Fibroblast of lung (primary cell): ENCODE data around the gene ENOX1. TPM values are rescaled to one million over a fixed set of nuclear protein-coding genes. Genes with fewer than 3 reads are reported as not detected.

Experiments used
- DNase-seq, 2 donors: peaks; one replicate each; pipeline versions ENCODE4 v3.0.0 to v3.0.0-alpha.2; 2010; ENCODE audit warnings: low read depth in 2 of 2
- H2AFZ ChIP-seq: 2 replicates; pipeline ENCODE4 v1.5.1; 2012; ENCODE audit warnings: low read length, control low read depth, inconsistent platforms
- H3K27ac ChIP-seq: 2 replicates; pipeline ENCODE4 v1.5.1; 2011; ENCODE audit warnings: low read length, control low read depth; ENCODE audit not compliant: insufficient read depth
- H3K27me3 ChIP-seq: 2 replicates; pipeline ENCODE4 v1.5.1; 2011; ENCODE audit warnings: mild to moderate bottlenecking, low read length; ENCODE audit not compliant: control insufficient read depth, insufficient read depth
- H3K36me3 ChIP-seq: 2 replicates; pipeline ENCODE4 v1.5.1; 2011; ENCODE audit warnings: low read length; ENCODE audit not compliant: control insufficient read depth, insufficient read depth
- H3K4me1 ChIP-seq: 2 replicates; pipeline ENCODE4 v1.5.1; 2011; ENCODE audit warnings: low read length; ENCODE audit not compliant: control insufficient read depth, insufficient read depth; ENCODE audit errors: extremely low read depth
- H3K4me2 ChIP-seq: 2 replicates; pipeline ENCODE4 v1.5.1; 2011; ENCODE audit warnings: low read length, control low read depth; ENCODE audit not compliant: insufficient read depth; ENCODE audit errors: extremely low read depth
- H3K4me3 ChIP-seq, 4 experiments: fragments of 200-600 bp in 1 of 4; sonication (generic) in 1 of 4; replicated peaks in 1 of 4; 2 replicates each; pipeline ENCODE4 v1.5.1; 2011 to 2016; ENCODE audit warnings: low read length in 4 of 4, low read depth in 3 of 4, mild to moderate bottlenecking in 3 of 4, control low read depth in 2 of 4, inconsistent platforms in 1 of 4, mixed read lengths in 1 of 4; ENCODE audit not compliant: insufficient read depth in 1 of 4; ENCODE audit errors: control extremely low read depth in 1 of 4
- H3K79me2 ChIP-seq: 2 replicates; pipeline ENCODE4 v1.5.1; 2012; ENCODE audit warnings: mild to moderate bottlenecking, low read length, inconsistent platforms; ENCODE audit not compliant: control insufficient read depth, insufficient read depth
- H3K9ac ChIP-seq: 2 replicates; pipeline ENCODE4 v1.5.1; 2011; ENCODE audit warnings: mild to moderate bottlenecking, low read length, control low read depth; ENCODE audit not compliant: insufficient read depth
- H3K9me3 ChIP-seq: 2 replicates; pipeline ENCODE4 v1.5.1; 2012; ENCODE audit warnings: low read depth, low read length; ENCODE audit not compliant: control insufficient read depth, insufficient read depth
- H4K20me1 ChIP-seq: 2 replicates; pipeline ENCODE4 v1.5.1; 2011; ENCODE audit warnings: low read length; ENCODE audit not compliant: control insufficient read depth, insufficient read depth; ENCODE audit errors: extremely low read depth
- CTCF ChIP-seq, 2 donors: IDR thresholded peaks in 1 of 2; conservative IDR thresholded peaks in 1 of 2; 1 replicate in 1 of 2; 2 replicates in 1 of 2; pipeline ENCODE4 v1.5.1; 2011 to 2012; ENCODE audit warnings: low read length in 2 of 2, control low read depth in 1 of 2, inconsistent platforms in 1 of 2, low read depth in 1 of 2, mild to moderate bottlenecking in 1 of 2
- EZH2 ChIP-seq: IDR thresholded peaks from 2 replicates; pipeline ENCODE4 v1.5.1; 2012; ENCODE audit warnings: low read length, control low read depth, mild to moderate bottlenecking; ENCODE audit errors: missing control alignments
- polyA plus RNA-seq, 2 donors: library from polyadenylated mRNA; depleted of rRNA in 1 of 2; stranded (reverse) in 1 of 2; unstranded in 1 of 2; fragments of >200 nt; gene quantifications; 2 replicates each; pipeline ENCODE4 v1.2.1, GENCODE V29; 2011 to 2012; ENCODE audit warnings: missing spikeins in 1 of 2
- total RNA-seq: library from RNA; depleted of rRNA; stranded (reverse); fragments of >200 nt; gene quantifications from 2 replicates; pipeline ENCODE4 v1.2.1, GENCODE V29; 2014

Gene ENOX1
- total and polyA plus RNA-seq, 2 donors (not counting 1 experiment from before 2014, with no cell fraction given), result 3.5 to 7.6 TPM

- Histone ChIP-seq H3K27me3 (no peaks in the 10 kb centered on the region), H3K79me2 (no peaks in the 10 kb centered on the region), H2AFZ (no peak overlapping the region), H3K9ac (no peak overlapping the region), H3K36me3 (no peaks in the 10 kb centered on the region), H3K4me2 (no peak overlapping the region), H3K9me3 (no peaks in the 10 kb centered on the region), H3K27ac (no peak overlapping the region), H4K20me1 (no peaks in the 10 kb centered on the region), H3K4me3 (no peak overlapping the region), H3K4me1 (peaks cover 4% of the 10 kb centered on the region)
- no peak for DNase-seq
- TF ChIP-seq CTCF (conservative IDR thresholded peaks at IDR 0.05 in 1 of 2, IDR thresholded peaks at IDR 0.05 in 1 of 2; ENCODE audit: low read depth in 1 of 2, low read length in 2 of 2) (no peak), EZH2 (no peak)
These were observed 15.7 kb upstream of the ENOX1 start for GRCh38 chr13:43802511-43802910.

- Histone ChIP-seq H2AFZ (no peak overlapping the region), H3K4me3 (no peak overlapping the region), H3K79me2 (no peaks in the 10 kb centered on the region), H3K27me3 (no peaks in the 10 kb centered on the region), H3K4me2 (no peak overlapping the region), H3K27ac (no peak overlapping the region), H3K36me3 (no peaks in the 10 kb centered on the region), H3K4me1 (peaks cover 3% of the 10 kb centered on the region), H3K9me3 (no peaks in the 10 kb centered on the region), H3K9ac (no peak overlapping the region), H4K20me1 (no peaks in the 10 kb centered on the region)
- no peak for DNase-seq
- TF ChIP-seq EZH2 (no peak), CTCF (conservative IDR thresholded peaks at IDR 0.05 in 1 of 2, IDR thresholded peaks at IDR 0.05 in 1 of 2; ENCODE audit: low read depth in 1 of 2, low read length in 2 of 2) (no peak)
These were observed 14.1 kb upstream of the ENOX1 start for GRCh38 chr13:43800828-43801227.

GRCh38 chr13:43799191-43799590 lies 12.4 kb upstream of the ENOX1 start:
- no peak for TF ChIP-seq EZH2
- TF ChIP-seq CTCF (conservative IDR thresholded peaks at IDR 0.05 in 1 of 2, IDR thresholded peaks at IDR 0.05 in 1 of 2; ENCODE audit: low read depth in 1 of 2, low read length in 2 of 2), result no peak
- DNase-seq, result no peak

More at GRCh38 chr13:43799191-43799590, 12.4 kb upstream of the ENOX1 start:
- no peak overlapping the region for H3K4me3 ChIP-seq
- H3K27me3 ChIP-seq, result no peaks in the 10 kb centered on the region
- no peaks in the 10 kb centered on the region for H3K36me3 ChIP-seq
- H2AFZ ChIP-seq, result no peak overlapping the region
- H3K9me3 ChIP-seq, result no peaks in the 10 kb centered on the region
- no peaks in the 10 kb centered on the region for H4K20me1 ChIP-seq
- H3K27ac ChIP-seq, result no peak overlapping the region
- no peak overlapping the region for H3K9ac ChIP-seq
- no peaks in the 10 kb centered on the region for H3K79me2 ChIP-seq
- no peak overlapping the region for H3K4me2 ChIP-seq
- H3K4me1 ChIP-seq, result no peaks in the 10 kb centered on the region
